ENCODE data around the gene EGR2.

The EGR2 gene

DNA sequence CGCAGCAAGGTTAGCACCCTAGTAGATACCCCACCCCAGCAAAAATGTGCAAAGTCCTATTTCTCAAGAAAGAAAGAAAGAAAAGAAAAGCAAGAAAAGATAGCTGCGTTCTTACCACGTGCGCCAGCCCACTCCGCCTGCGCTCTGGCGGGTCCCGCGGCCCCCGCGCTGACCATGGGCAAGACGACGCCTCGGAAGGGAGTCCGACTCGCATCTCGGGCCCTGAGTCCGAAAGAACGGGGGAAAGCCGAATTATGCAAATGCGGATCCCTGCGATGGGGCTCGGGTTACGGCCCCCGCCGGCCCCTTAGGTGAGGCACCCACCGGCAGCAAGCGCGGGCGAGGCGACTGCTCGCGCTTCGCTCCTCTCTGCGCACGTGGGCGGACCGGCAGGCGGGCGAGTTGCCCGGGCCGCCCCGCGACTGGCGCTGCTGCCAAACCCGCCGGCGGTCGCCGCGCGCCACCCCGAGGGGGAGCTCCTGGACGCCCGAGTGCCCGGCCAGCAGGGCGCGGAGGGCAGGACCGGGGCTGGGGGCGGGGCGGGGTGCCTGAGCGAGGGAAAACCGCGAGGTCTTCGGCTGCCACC lies 2.4 kb upstream of the EGR2 start:
- DNase-seq (ENCODE audit: low read depth in 3 of 3): peak in 1 of 3 donors; percentile 55

GRCh38 chr10:62817766-62818425 lies 1.7 kb upstream of the EGR2 start:
- peak in 1 of 3 donors; percentile 74 for DNase-seq (ENCODE audit: low read depth in 3 of 3)

DNA sequence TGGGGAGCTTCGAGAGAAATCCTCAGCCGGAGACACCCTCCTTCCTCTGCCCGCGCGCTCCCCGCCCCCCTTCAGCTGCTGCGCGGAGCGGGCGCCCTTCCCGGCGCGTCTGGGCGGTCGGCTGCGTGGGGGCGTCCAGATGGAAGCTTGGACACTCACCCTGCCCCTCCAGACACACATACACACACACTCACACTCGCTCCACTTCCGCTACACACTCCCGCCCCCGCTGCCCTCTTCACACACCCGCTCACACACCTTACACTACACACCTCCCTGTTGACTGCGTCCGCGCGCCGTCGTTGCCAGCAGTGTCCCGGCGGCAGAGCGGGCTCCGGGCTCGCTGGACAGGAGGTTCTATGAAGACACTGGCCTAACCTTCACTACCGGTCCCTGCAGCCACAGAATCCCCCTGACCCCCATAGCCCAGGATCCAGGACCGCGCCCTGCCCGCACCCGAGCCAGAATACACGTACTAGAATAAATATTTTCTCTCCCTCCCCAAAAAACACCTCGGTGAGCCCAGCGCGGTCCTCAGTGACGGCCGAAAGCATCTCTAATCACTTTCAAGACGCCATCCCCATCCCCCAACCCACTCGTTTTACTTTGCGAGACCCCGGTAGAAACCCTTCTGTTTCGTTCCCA lies 1.1 kb upstream of the EGR2 start:
- DNase-seq (ENCODE audit: low read depth in 3 of 3): peak in 1 of 3 donors; percentile 65

GRCh38 chr10:62816076-62816330 lies 163 bp downstream of the EGR2 start:
- no peak for DNase-seq (ENCODE audit: low read depth in 3 of 3)

GRCh38 chr10:62815381-62816075 lies 638 bp downstream of the EGR2 start:
- no peak for DNase-seq (ENCODE audit: low read depth in 3 of 3)

GRCh38 chr10:62814756-62815380 lies 1.3 kb downstream of the EGR2 start:
- DNase-seq (ENCODE audit: low read depth in 3 of 3): no peak

DNA sequence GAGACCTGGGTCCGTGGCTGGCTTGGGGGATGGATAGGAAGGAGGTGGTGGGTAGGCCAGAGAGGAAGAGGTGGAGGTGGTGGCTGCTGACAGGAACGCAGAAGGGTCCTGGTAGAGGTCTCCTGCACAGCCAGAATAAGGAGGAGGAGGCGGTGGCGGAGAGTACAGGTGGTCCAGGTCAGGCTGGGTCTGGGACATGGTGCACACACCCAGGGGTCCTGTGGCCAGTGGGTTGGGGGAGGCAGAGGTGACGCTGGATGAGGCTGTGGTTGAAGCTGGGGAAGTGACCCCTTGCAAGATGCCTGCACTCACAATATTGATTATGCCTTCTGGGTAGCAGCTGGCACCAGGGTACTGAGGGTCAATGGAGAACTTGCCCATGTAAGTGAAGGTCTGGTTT lies 2.2 kb downstream of the EGR2 start:
- DNase-seq (ENCODE audit: low read depth in 3 of 3): no peak

DNA sequence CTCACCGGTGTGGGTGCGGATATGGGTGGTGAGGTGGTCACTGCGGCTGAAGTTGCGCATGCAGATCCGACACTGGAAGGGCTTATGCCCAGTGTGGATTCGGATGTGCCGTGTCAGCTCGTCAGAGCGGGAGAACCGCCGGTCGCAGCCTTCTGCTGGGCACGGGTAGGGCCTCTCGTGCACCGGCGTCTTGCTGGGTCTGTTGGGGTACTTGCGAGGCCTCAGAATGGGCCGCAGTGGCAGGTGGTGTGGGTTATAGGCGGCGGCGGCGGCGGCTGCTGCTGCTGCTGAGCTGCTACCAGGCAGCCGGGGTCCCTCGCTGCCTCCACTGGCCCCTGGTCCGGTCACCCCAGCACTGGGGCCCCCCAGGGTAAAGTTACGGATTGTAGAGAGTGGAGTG lies 2.7 kb downstream of the EGR2 start:
- no peak for DNase-seq (ENCODE audit: low read depth in 3 of 3)

- no peak for DNase-seq (ENCODE audit: low read depth in 3 of 3)
Observed at GRCh38 chr10:62812672-62813439, 3.3 kb downstream of the EGR2 start.

DNA sequence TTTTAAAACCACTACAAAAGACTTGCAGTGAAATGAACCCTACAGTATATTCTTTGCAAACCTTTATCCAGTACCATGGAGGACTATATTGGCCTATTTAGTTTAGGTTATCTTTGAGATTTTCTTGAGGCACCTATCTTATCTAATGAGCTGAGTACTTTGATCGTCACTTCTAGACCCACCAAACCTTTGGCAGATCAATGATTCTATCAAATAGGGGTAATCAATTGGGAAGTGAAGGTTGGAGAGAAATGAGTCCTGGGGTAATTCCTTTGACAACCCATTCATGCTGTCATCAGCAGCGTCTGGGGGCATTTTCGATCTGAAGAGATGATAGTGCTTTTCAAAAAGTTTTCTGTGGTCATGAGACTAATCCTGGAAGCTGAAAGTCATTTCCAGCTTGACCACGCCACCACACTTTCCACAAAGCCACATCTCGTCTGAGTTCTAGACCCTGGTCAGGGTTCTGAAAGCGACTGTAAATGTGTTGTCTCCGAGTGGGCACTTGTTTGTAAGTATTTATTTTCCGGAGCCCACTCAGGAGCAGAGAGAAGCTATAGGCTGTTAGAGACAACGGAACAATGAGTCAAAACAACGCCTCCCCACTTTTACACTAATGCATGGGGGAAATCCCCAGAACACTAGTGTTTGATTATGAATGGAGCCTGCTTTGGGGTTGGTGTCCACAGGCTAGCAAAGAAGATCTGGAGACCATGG lies 4.8 kb downstream of the EGR2 start:
- DNase-seq (ENCODE audit: low read depth in 3 of 3): peak; percentile 67 to 74 (median 71)

GRCh38 chr10:62810156-62810902 lies 5.8 kb downstream of the EGR2 start:
- DNase-seq (ENCODE audit: low read depth in 3 of 3): no peak

GRCh38 chr10:62806251-62806650 lies 9.9 kb downstream of the EGR2 start:
- no peak for DNase-seq (ENCODE audit: low read depth in 3 of 3)

DNA sequence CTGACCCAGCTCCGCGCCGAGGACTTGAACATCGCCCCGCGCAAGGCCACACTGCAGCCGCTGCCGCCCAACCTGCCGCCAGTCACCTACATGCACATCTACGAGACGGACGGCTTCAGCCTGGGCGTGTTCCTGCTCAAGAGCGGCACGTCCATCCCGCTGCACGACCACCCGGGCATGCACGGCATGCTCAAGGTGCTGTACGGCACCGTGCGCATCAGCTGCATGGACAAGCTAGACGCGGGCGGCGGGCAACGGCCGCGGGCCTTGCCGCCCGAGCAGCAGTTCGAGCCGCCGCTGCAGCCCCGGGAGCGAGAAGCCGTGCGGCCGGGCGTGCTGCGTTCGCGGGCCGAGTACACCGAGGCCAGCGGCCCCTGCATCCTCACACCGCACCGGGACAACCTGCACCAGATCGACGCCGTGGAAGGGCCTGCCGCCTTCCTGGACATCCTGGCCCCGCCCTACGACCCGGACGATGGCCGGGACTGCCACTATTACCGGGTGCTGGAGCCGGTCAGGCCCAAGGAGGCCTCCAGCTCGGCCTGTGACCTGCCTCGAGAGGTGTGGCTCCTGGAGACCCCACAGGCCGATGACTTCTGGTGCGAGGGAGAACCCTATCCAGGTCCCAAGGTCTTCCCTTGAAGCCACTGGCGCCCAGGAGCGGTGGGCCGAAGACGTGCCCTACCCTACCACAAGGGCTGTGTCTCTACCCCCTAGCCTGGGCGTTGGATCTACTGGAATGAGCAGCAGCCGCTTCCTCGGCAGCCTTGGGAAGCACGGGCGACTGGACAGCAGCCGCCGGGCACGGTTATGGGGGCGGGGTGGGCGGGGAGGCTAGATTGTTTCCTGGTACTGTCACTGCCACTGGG lies 10.7 kb downstream of the EGR2 start:
- no peak for DNase-seq (ENCODE audit: low read depth in 3 of 3)

DNA sequence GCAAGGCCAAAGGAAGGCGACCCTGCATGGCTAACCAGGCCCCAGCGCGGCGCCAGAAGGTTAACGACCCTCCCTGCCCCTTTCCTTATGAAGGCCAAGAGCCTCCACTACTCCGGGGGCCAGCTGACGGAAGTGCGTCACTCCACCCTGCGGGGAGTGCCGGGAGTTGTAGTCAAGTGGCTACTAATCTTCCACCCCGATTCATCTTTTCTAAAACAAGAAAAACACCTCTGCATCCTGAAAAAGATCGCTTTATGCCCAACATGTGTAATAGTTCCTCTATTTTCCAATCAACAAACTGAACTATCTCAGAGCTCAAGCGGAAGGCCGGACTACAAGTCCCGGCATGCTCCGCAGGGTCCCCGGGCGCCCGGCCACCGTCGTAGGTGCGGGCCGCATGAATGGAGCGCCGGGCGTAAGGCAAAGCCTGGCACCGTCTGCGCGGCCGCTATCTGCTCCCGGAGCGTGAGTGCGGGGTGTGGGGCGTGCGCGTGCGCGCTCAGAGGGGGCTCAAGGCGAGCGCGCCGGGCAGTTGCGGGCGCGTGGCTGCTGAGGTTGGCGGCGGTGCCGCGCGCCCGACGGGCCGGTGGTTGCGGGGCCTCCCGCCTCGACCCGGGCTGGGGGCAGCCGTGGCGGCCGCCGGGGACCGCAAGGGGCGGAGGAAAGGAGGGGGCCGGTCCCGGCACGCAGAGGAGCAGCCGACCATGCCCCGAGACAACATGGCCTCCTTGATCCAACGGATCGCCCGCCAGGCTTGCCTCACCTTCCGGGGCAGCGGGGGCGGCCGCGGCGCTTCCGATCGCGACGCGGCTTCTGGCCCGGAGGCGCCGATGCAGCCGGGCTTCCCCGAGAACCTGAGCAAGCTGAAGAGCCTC lies 11.6 kb downstream of the EGR2 start, which contains the start of gene ADO:
Gene ADO (plus strand): TSS at position 365 of the 875 bp plus-strand sequence. CDS start 340 bp downstream, at position 705.
- peak in 2 of 3 donors; percentile 69 to 71 for DNase-seq (ENCODE audit: low read depth in 3 of 3)

DNA sequence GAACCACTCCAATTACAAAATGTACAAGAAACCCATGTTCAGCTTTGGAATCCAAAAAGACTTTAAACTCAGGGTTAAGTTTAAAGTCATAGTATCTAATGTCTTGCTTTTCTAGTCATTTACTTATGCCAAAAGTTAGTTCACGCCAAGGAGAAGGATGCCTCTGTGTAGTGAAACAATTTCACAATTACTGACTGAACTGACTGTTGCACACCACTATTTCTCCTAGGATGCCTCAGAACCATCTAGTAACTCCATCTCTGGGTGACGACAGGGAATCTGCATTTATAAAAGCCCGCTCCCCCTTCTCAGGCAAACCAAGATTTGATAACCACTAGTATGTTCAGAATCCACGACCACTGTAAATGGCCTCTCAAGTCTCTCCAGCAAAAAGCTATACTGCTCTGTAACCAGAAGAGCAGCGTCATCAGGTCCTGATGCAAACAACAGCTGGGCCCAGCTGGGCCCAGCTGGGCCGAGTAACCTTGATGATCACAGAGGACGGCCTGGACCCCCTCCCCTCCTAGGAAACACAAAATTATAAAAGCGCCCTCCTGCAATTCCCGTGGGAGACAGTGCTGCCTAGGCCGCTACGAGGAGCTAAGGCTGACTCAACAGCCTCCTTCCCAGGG lies 12.3 kb downstream of the EGR2 start:
- no peak for DNase-seq (ENCODE audit: low read depth in 3 of 3)

DNA sequence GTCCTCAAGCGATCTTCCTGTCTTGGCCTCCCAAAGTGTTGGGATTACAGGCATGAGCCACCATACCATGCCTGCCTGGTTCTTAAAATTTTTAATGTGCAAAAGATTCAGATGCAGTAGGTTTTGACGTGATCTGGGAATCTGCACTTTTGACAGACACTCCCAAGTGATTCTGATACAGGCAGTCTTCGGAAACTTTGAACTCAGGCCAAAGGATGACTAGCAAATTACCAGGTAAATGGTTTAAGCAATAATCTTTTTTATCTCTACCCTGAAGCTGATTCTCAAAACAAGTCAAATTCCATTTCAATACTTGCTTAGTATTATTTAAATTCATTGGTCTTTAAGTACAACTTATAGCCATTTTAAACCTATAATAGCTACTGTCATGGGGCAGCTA lies 14.3 kb downstream of the EGR2 start:
- DNase-seq (ENCODE audit: low read depth in 3 of 3): no peak

DNA sequence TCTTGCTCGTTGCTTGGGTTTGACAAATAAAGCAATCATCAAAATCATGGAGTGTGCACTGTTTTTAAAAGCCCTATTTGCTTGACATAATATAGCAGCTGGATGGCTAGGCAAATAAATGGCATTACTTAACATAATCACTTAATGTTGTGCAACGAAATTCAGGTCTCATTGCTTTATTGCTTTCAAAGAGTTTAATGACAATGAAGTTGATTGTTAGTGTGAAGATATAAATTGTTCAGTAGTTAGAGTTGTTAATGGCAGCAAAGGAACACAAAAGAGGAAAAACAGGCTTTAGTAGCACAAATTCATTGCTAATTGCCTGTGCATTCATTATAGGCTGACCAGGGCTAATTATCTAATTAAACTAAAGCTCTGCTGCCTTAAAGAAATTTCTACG lies 19.3 kb downstream of the EGR2 start:
- no peak for DNase-seq (ENCODE audit: low read depth in 3 of 3)

GRCh38 chr10:62795762-62796161 lies 20.4 kb downstream of the EGR2 start:
- DNase-seq (ENCODE audit: low read depth in 3 of 3): no peak

All from stimulated activated CD4-positive, alpha-beta T cell treated with anti-CD3 and anti-CD28 coated beads, TNF-alpha, amount 100 ng/mL, for 48 hours (primary cell).